PFSK-1 (cell line): ENCODE data around the gene VN1R2.

ENCODE experiments used
- POLR2AphosphoS5 ChIP-seq: IDR thresholded peaks from 2 replicates; pipeline ENCODE4 v1.6.1; 2012; ENCODE audit warnings: low read depth, mild to moderate bottlenecking, control low read depth, low read length, moderate library complexity
- REST ChIP-seq, 2 experiments: IDR thresholded peaks; 2 replicates each; pipeline versions ENCODE4 v1.6.1 to v1.8.0; 2011 to 2012; ENCODE audit warnings: low read depth in 2 of 2, low read length in 2 of 2, control low read depth in 1 of 2, inconsistent platforms in 1 of 2, mild to moderate bottlenecking in 1 of 2, moderate library complexity in 1 of 2; ENCODE audit not compliant: insufficient read depth in 1 of 2
- SIN3A ChIP-seq: IDR thresholded peaks from 2 replicates; pipeline ENCODE4 v1.6.1; 2012; ENCODE audit warnings: mild to moderate bottlenecking, low read length, moderate library complexity, borderline replicate concordance; ENCODE audit not compliant: insufficient read depth
- TAF1 ChIP-seq: IDR thresholded peaks from 2 replicates; pipeline ENCODE4 v1.6.1; 2012; ENCODE audit warnings: low read length, control low read depth, borderline replicate concordance; ENCODE audit not compliant: insufficient read depth

GRCh38 chr19:53224606-53225005 is 33.5 kb upstream of the VN1R2 start:
- no peak for TF ChIP-seq REST (IDR thresholded peaks at IDR 0.05; ENCODE audit: insufficient read depth in 1 of 2, low read depth in 2 of 2, low read length in 2 of 2)
- TF ChIP-seq POLR2AphosphoS5 = no peak
- TF ChIP-seq SIN3A = no peak
- no peak for TF ChIP-seq TAF1
